Stimulated activated CD4-positive, alpha-beta T cell treated with anti-CD3 and anti-CD28 coated beads, Interleukin-15, amount 100 ng/mL, for 24 hours (primary cell): ENCODE measurements around the gene RLN1.
"Not testable (repeated sequence)": the region's sequence is repeated elsewhere in the genome, so short reads cannot be mapped to it uniquely, and the experiment has no call there.

Experiments
- DNase-seq: peaks from one replicate; pipeline ENCODE4 v3.0.0-alpha.2; 2020

RLN1 gene

GRCh38 chr9:5338992-5339981 lies at the start of gene RLN1:
RLN1 (minus strand) TSS chr9:5339876; CDS start chr9:5339746, 130 bp downstream.
- DNase-seq, result peak; percentile 16

DNA sequence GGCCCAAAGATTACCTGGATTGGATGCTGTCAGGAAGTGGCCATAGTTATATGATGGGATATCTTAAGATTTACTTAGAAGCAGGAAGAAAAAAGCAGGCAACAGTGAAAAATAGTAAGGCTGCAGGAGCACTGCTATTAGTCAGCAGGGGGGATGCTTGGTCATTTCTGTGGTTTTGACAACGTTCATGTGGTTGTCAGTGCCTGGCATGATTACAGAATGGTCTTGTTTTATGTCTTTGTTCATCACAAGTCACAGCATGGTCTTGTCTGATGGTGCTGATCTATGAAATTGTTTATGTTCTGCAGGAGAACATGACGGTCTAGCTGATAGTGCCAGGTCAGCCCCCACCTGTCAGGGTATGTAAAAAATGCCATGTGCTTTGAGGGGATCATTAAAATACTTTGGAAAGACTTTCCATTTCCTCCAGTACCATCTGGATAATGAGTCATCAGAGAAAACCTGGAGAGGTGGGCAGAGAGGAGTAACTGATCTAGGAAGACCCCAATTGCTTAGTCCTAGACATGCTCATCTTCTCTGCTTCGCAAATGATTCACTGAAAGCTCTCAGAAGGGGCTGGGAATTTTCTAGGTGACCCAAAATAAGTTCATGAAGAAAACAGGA lies 49.5 kb upstream of the RLN1 start:
- DNase-seq, result peak; percentile 32

GRCh38 chr9:5388026-5388819 lies 48.5 kb upstream of the RLN1 start:
- DNase-seq, result no peak

DNA sequence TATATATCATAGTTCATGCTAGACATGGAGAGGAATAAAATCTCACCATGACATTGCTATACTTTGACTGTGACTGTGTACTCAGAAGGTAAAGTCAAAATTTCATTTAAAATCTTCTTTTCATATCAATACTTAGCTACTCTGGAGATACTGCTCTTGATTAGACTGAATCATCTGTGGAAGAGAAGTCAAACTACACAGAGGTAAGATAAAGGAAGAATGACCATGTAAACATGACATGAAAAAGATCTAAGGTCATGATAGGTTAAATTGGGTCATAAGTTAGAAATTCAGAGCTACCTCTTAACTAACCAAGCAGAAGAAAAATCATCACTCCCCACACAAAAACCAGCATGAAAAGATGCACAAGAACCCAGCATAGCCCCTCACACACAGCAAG lies 44.8 kb upstream of the RLN1 start:
- no peak for DNase-seq

- no peak for DNase-seq
Observed at GRCh38 chr9:5382479-5382878, 42.8 kb upstream of the RLN1 start.

DNA sequence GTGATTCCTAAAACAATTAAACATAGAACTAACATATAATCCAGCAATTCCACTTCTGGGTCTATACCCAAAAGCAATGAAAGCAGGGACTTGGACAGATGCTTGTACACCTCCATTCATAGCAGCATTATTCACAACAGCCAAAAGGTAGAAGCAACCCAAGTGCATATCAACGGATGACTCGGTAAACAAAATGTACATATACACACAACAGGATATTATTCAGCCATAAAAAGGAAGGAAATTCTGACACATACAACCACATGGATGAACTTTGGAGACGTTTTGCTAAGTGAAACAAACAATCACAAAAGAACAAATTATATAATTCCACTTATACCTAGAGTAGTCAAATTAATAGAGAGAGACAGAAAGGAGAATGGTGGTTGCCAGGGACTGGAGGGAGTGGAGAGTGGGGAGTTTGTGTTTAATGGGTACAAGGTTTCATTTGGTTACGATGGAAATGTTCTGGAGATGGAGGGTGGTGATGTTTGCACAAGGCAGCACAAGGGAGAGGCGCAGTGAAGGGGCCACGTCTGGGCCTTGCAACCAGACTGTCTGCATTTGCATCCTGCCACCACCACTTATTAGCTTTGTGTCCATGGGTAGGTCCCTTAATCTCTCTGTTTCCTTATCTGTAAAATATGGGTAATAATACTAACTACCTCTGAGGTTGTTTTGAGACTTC lies 36.3 kb upstream of the RLN1 start:
- no peak for DNase-seq

GRCh38 chr9:5375091-5375490 lies 35.4 kb upstream of the RLN1 start:
- peak; percentile 53 for DNase-seq

DNA sequence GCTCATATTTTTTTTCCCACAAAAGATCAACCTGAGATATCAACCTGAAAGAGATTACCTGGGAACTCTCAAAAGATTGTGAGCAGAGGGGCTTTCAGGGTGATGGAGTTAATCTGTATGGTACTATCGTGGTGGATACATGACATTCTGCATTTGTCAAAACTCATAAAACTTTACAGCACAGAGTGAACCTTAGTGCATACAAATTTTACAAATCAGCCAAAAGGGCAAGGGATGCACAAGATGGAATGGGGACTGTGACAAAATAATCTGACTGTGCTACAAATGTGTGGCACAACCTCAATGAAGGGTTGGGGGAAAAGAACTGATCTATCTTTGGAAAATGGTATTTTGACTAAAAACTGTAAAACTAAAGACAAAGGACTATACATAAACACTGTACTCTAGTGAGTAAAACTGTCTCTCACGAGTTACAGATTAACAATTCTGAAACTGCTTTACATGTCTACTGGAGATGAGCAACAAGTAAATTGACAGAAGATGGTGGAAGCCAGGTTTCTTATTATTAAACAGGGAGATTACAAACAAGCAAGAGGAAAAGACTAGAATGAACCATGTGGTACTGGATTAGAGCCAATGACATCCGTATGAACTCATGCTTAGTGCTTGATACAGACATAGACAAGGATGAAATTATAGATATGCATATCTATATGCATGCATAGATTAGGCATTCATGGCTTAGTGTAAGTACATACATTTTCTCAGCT lies 24.8 kb upstream of the RLN1 start:
- no peak for DNase-seq

GRCh38 chr9:5361326-5362010 lies 21.8 kb upstream of the RLN1 start:
- no peak for DNase-seq

DNA sequence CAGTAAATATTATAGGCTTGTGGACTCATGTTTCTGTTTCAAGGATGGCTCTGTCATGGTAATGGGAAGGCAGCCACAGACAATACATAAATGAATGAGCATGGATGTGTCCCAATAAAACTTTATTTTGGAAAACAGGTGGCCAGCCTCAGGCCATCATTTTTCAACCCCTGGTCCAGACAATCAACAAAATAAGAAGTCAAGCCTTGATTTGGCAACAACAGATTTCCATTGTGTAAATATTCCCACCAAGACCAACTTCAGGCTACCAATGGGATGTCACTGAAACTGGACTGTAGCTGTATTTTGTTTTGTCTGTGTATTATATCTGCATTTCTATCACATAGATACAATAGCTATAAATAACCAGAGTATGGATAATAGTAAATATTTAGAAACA lies 20.7 kb upstream of the RLN1 start:
- no peak for DNase-seq

DNA sequence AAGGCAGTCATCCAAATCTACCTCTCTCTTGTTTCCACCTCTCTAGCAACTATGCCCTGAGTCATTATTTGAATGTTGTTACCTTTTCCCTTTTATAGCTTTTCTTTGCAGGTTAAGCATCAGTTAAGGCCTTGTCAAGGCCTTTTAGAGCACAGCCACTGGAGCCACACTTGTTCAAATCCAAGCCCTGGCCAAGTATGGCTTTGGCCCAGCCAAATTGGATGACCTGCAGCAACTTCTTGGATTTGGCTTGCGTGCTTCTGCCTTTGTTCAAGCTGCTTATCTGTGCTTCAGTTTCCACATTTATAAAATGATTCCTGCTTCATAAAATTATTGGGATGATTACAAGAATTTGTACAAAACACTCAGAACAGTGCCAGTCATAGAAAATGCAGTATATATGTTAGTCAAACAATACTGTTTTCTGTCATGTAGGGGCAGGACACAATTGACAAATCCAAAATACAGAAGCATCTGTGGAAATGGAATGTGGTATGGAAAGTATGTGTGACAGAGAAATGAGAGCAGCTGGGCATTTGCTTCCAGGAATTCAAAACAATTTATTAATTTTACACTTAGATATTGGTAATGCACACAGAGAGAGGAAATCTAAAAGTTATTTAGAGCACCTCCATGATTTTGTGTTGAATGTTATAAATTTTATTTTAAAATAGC lies 17.9 kb upstream of the RLN1 start:
- DNase-seq, result no peak

GRCh38 chr9:5355817-5356216 lies 16.1 kb upstream of the RLN1 start:
- no peak for DNase-seq

- DNase-seq, result no peak
Observed at GRCh38 chr9:5355226-5355625, 15.6 kb upstream of the RLN1 start.

DNA sequence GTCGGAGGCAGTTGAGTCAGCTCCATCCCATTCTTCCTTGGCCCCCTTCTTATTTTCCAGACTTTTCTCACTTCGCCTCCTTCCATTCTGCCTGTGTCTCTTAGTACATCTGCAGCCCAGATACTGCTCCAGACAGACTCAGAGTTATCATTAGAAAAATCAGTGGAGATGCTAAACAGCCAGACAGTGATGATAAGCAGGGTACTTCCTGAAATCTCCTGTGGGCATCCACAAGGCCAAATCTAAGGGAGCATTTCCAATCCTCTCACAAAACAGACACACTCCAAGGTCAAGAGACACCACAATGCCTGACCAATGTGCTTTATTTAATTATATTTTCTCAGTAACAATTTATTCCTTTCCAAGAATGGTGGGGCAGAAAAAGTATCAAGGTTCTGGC lies 14.5 kb upstream of the RLN1 start:
- DNase-seq, result no peak

DNA sequence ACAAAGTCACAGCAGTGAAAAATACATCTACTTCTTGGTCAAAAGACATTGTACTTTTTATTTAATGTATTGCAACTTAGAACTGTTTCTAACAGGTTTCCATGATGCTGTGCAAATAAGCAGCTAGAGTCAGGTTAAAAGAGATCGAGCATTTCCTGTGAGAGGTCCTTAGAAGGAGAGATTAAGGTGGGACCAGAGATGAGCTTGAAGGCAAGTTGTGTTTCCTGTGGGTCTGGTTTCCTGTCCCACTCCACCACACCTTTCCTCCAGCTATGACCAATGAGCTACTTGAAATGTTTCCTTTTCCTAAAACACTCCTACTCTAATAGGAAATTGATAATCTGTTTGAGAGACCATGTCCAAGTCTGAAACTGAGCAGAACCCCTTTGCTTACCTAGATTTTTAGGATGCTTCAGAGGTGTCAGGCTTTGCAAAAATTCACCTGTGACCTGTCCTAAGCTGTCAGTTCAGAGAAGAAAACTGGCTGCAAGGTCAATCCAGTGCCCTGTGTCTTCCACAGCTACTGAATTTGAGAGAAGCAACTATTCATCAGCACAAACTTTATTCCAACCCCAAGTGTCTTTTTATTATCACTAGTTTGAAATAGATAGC lies 13.1 kb upstream of the RLN1 start:
- DNase-seq, result no peak

DNA sequence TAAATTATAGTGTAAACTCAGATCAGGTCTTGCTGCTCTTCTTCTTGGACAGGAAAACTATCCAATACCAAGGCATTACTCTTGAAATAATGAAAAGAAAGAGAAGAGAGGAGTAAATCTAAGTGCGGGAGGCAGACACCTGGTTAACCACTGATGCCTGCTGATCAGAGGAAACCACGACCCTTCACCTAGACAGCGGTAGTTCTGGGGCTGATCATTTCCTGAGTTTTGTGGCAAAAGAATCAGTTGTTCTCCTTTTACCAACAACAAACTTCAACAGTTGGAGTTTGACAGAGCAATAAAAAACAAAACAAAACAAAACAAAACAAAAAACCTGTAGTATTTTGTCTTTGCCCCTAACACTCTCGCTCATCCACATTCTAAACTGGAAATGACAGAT lies 3.0 kb downstream of the RLN1 start:
- DNase-seq, result peak; percentile 5

DNA sequence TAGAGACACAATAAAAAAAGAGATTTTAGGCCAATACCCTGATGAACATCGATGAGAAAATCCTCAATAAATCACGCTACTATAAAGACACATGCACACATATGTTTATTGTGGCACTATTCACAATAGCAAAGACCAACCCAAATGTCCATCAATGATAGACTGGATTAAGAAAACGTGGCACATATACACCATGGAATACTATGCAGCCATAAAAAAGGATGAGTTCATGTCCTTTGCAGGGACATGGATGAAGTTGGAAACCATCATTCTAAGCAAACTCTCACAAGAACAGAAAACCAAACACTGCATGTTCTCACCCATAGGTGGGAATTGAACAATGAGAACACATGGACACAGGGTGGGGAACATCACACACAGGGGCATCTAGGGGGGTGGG lies 8.4 kb downstream of the RLN1 start:
- DNase-seq, result not testable (repeated sequence)

GRCh38 chr9:5326893-5327548 lies 12.7 kb downstream of the RLN1 start:
- peak; percentile 8 for DNase-seq

GRCh38 chr9:5326187-5326586 lies 13.5 kb downstream of the RLN1 start:
- no peak for DNase-seq

DNA sequence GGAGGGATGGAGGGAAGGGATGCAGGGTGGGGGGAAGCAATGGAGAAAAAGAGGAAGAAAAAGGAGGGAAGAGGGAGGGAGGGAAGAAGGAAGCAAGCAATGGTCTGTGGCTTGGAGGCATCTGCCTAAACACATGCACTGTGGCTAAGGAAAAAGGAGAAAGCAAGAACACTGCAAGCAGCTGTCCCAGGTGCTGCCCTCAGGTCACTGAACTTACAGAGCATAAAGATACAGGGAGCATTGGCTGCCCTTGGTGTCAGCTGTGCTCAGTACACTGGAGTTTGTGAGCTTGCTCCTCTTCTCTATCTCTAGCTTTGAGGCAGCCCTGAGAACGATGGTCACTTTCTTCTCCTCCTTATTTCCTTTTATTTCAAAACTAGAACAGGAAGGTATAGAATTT lies 18.1 kb downstream of the RLN1 start:
- not testable (repeated sequence) for DNase-seq
